KG1 (cell line): ENCODE measurements around the gene DSG2.

ENCODE experiments used
- DNase-seq: peaks from one replicate; lab custom pipeline; 2025; lab: John Stamatoyannopoulos, UW

DSG2 gene

DNA sequence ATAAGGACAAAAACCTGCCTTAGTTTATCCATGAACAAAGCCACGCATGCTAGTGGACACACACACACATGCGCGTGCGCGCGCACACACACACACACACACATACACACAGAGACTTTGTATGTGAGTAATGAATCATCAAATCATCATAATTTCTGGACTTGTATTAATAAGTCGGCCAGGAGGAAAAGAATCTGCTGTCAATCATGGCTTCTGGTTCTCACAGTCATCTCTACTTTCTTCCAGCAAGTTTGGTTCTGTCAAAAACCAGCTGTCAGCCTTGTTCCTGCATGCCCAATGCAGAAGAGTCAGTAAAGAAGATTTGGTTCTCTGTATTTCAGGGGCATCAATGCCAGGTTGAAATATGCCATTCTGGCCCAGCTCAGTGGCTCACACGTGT is 92.6 kb downstream of the DSG2 start:
- no peak for DNase-seq

DNA sequence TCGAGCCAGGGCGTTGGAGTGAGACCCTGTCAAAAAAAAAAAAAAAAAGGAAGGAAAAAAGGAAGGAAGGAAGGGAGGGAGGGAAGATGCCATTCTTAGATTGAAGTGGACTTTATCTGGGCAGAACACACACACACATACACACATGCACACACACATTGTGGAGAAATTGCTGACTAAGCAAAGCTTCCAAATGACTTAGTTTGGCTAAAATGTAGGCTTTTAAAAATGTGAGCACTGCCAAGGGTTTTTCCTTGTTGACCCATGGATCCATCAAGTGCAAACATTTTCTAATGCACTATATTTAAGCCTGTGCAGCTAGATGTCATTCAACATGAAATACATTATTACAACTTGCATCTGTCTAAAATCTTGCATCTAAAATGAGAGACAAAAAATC is 93.1 kb downstream of the DSG2 start:
- DNase-seq = no peak

DNA sequence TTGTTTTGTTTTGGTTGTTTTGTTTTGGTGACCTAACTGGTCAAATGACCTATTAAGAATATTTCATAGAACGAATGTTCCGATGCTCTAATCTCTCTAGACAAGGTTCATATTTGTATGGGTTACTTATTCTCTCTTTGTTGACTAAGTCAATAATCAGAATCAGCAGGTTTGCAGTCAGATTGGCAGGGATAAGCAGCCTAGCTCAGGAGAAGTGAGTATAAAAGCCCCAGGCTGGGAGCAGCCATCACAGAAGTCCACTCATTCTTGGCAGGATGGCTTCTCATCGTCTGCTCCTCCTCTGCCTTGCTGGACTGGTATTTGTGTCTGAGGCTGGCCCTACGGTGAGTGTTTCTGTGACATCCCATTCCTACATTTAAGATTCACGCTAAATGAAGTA is 93.7 kb downstream of the DSG2 start, which contains the start of gene TTR:
TSS of gene TTR (plus strand) at position 250 of the 400 bp plus-strand sequence. CDS start at position 276, 26 bp downstream.
- DNase-seq = no peak

DNA sequence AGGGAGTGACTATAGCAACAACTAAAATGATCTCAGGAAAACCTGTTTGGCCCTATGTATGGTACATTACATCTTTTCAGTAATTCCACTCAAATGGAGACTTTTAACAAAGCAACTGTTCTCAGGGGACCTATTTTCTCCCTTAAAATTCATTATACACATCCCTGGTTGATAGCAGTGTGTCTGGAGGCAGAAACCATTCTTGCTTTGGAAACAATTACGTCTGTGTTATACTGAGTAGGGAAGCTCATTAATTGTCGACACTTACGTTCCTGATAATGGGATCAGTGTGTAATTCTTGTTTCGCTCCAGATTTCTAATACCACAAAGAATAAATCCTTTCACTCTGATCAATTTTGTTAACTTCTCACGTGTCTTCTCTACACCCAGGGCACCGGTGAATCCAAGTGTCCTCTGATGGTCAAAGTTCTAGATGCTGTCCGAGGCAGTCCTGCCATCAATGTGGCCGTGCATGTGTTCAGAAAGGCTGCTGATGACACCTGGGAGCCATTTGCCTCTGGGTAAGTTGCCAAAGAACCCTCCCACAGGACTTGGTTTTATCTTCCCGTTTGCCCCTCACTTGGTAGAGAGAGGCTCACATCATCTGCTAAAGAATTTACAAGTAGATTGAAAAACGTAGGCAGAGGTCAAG is 94.7 kb downstream of the DSG2 start:
- no peak for DNase-seq

DNA sequence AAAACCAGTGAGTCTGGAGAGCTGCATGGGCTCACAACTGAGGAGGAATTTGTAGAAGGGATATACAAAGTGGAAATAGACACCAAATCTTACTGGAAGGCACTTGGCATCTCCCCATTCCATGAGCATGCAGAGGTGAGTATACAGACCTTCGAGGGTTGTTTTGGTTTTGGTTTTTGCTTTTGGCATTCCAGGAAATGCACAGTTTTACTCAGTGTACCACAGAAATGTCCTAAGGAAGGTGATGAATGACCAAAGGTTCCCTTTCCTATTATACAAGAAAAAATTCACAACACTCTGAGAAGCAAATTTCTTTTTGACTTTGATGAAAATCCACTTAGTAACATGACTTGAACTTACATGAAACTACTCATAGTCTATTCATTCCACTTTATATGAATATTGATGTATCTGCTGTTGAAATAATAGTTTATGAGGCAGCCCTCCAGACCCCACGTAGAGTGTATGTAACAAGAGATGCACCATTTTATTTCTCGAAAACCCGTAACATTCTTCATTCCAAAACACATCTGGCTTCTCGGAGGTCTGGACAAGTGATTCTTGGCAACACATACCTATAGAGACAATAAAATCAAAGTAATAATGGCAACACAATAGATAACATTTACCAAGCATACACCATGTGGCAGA is 97.3 kb downstream of the DSG2 start:
- no peak for DNase-seq

DNA sequence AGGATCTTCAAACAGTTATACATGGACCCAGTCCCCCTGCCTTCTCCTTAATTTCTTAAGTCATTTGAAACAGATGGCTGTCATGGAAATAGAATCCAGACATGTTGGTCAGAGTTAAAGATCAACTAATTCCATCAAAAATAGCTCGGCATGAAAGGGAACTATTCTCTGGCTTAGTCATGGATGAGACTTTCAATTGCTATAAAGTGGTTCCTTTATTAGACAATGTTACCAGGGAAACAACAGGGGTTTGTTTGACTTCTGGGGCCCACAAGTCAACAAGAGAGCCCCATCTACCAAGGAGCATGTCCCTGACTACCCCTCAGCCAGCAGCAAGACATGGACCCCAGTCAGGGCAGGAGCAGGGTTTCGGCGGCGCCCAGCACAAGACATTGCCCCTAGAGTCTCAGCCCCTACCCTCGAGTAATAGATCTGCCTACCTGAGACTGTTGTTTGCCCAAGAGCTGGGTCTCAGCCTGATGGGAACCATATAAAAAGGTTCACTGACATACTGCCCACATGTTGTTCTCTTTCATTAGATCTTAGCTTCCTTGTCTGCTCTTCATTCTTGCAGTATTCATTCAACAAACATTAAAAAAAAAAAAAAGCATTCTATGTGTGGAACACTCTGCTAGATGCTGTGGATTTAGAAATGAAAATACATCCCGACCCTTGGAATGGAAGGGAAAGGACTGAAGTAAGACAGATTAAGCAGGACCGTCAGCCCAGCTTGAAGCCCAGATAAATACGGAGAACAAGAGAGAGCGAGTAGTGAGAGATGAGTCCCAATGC is 98.3 kb downstream of the DSG2 start:
- no peak for DNase-seq

DNA sequence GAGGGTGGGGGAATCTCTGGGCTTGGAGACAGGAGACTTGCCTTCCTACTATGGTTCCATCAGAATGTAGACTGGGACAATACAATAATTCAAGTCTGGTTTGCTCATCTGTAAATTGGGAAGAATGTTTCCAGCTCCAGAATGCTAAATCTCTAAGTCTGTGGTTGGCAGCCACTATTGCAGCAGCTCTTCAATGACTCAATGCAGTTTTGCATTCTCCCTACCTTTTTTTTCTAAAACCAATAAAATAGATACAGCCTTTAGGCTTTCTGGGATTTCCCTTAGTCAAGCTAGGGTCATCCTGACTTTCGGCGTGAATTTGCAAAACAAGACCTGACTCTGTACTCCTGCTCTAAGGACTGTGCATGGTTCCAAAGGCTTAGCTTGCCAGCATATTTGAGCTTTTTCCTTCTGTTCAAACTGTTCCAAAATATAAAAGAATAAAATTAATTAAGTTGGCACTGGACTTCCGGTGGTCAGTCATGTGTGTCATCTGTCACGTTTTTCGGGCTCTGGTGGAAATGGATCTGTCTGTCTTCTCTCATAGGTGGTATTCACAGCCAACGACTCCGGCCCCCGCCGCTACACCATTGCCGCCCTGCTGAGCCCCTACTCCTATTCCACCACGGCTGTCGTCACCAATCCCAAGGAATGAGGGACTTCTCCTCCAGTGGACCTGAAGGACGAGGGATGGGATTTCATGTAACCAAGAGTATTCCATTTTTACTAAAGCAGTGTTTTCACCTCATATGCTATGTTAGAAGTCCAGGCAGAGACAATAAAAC is 100.2 kb downstream of the DSG2 start:
- no peak for DNase-seq
